HG03064 (cell line): ENCODE results near the gene GIGYF2.

Experiments used
- ATAC-seq: cut with Tn5 transposase; IDR thresholded peaks from one replicate; pipeline ENCODE4 v1.9.1; 2021; ENCODE audit warnings: low read depth; ENCODE audit not compliant: unreplicated experiment

Gene GIGYF2

DNA sequence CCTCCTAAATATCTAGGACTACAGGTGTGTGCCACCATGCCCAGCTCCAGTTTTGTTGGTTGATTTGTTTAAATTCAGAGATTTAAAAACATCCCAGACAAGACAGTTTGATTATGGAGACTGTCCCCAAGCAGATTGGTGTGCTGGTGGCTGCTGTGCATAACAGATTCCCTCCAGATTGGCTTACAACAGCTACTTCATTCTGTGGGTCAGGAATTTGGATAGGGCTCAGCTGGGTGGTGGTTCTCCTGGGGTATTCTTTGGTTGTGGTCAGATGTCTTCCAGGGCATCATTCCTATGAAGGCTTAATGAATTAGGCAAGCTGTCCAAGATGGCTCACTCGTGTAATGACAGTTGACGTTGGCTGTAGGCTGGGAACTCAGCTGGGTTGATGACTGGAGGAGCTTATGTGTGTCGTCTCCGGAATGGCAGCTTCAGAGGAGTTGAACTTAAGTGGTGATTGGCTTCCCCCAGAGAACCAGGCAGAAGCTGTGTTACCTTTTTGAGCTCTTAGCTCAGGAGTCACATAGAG, 162.3 kb downstream of the GIGYF2 start:
- no peak for ATAC-seq

DNA sequence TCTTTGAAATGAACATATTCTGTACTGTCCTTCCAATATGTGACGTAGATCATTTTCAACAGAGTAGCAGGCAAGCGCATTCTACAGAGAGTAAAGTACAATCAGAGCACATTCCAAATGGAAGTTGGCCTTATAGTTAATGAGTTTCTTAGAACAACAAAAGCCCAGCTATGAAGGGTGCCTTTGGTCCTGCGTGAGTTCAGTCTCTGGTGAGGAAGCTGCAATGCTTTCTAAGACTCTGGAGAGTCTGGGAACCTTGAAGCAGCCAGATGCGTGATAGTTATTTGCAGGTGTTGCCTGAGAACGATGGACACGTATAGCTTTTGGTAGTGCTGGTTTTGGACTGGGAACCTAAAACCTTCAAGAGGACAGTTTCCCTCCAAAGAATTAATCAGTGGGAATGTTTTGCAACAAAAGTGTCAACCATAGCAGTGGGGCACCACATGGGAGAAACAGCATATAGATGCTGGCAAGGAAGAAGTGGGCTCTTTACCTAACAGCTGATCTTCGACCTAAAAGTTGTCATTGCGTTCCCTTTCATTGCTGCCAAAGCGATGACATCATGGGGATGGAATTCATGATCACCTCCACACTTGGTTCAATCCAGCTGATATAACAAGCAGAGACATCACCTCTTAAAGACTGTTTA, 163.6 kb downstream of the GIGYF2 start:
- ATAC-seq, result no peak

DNA sequence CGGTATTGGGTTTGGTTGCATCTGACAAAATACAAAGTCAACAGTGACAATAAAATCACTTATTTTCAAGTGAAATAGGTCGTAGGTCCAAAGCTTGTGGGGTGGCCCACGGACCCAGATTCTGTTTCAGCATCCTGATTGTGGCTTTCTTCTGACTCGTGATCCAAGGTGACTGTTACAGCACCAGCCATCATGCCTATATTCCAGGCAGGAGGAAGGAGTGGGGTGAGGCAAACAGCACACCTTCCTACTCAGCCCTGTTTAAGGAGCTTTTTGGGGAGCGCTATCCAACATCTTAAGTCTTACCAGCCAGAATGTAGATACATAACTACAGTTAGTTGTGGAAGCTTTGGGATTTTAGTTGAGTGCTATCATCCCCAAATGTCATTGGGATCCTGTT, 164.2 kb downstream of the GIGYF2 start:
- ATAC-seq, result no peak

DNA sequence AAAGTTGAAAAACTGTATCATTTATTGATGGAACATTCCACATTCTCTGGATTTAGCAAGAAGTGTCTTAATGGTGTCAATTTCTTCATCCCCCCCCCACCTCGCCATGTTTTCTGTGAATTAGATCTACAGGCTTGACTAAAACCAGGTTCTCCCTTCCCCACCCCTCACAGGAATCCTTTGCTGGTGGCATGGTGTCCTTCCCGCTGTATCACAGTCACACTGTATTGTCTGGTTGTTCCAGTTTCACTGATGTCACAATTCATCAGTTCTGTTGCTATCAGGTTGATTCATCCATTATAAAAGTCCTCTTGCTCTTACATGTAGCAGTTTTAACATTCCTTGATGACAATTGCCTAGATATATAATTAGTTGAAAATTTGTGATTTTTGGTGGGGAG, 166.9 kb downstream of the GIGYF2 start:
- no peak for ATAC-seq

DNA sequence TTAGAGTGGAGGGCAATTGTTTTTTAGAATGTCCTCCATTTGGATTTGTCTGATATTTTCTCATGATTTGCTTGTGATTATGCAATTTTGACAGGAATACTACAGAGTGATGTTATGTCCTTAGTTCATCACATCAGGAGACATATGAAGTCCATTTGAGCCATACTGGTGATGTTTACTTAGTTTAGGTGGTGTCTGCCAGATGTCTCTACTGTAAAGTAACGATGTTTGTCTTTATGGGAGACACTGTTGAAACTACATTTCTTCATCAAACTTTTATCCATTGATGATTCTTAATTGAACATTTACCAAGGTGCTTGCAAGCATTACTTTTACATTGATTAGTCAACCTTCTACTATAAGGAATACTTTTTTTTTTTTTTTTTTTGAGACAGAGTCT, 168.0 kb downstream of the GIGYF2 start:
- no peak for ATAC-seq

DNA sequence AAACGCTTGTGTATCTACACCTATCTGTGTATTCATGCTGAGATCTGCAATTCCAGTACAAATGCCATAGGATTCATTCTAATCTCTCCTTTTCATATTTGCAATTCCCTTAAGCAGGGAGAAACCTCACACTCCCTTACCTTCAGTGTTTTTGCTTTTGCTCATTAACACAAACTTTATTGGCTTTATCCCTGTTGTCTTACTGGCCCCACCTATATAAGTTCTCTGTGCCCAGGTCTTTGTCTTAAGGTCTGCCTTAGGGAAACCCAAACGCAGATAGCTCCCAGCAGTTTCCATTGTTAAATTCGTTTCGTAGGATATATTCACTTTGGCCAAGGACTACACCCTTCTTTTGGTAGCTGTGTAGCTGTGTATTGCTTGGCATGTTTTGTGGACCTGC, 169.0 kb downstream of the GIGYF2 start:
- ATAC-seq, result no peak

DNA sequence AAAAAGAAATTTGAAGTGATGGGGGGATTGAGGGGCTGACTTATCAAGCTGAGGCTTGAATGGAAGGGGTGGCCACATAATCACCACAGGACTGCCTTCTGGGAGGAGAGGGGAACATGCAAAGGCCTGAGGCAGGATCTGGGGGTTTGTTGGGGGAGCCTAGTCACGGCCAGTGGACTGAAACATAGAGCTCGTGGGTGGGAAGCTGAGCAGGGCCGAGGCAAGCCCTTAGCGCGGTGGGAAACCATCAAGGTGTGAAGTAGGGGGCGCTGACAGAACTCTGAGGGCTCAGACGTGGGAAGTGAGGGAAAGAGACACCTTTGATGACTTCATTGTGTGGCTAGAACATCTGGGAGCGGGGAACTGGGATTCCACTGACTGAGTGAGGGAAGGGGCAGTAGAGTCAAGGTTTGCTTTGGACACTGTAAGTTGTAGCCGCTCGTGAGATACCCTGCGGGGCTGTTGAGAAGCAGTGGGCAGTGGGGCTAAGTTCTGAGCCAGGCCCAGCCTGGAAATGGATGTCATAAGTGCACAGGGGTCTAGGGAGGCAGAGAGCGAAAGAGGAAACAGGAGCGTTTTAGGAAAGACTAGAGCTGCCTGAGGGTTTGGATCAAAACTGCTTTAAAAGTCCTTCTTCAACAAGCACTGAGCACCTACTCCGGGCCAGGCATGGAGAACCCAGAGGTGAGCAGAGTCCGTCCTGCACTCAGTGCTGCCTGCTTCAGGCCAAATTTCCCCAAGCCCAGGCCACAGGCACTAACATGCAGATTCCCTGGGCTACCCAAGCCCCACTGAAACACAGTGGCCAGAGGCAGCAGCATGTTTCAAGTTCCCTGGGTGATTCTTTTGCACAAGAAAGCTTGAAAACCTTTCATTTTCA, 172.2 kb downstream of the GIGYF2 start:
- ATAC-seq, result no peak

DNA sequence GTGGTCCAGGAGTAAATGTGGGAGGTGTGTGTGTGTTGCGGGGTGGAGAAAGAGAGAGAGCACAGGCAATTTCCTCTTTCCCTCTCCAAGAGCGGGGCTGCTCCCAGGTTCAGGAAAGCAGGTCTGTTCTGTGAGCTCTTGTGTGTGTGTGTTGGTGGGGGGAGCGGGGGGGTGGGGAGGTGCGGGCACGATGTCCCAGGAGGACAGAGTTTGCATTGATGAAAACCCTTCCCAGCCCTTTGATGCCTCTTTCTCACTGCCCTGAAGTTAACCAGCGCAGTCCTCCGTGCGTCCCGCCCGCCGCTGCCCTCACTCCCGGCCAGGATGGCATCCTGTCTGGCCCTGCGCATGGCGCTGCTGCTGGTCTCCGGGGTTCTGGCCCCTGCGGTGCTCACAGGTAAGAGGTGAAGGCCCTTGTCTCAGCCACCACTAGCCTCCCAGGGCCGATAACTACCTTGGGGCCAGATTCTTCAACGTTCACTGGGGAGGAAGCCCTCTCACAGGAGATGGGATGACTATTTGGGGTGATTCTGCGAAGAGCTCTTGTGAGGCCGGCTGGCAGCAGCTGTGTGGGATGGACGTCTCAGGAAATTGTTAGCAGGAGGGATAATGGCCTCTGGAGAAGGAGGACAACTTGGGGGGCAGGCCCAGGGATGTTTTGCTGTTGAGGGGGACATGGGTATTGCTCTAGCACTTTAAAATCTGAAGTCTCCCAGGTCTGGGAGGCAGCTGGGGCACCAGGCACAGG, 173.1 kb downstream of the GIGYF2 start, which contains the start of gene SNORC:
SNORC (plus strand) TSS at position 247 of the 748 bp plus-strand sequence; CDS start at position 325, 78 bp downstream.
- no peak for ATAC-seq

DNA sequence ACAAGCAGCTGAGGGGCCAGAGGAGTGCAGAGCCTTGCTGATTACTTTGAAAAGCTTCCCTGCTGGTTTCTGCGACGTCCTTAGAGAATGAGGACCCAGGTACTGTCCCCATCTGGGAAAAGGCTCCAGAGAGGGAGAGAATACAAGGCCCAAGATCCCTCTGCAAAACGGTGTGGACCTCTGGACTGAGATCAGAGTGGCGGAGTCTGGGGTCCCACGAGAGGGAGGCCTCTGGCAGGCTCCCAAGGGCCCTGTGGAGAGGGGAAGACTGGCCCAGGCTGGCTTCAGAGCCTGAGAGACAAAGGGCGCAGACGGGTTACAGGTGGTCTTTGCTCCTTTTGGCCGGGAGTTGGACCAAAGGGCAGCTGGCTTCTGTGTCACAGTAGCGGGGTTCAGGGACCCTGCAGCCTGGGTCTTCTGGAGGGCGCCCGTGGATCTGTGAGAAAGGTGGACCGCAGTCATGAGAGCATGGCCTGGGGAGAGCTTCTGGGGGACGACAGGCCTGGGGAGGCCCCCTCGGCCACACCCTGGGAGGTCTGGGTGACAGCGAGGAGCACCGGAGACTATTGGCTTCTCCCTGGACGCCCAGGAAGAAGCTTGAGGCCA, 173.7 kb downstream of the GIGYF2 start:
- no peak for ATAC-seq

DNA sequence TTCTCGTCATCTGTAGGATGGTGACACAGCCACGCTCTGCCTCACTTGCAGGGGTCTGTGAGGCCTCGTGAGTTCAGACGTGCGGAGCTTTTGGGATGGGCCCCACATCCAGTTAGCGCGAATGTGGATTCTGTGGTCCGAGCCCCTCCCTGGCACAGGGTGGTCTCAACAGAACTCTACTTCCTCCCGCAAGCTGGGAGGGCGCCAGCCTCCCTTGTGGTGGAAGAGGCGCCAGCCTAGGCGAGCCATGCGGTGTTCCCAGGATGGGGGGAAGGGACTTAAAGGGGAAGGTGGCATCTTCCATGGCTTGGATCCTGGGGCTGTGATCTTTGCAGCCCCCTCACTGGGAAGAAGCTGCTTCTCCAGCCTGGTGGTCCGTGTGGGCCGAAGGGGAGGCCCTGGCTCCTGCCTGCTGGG, 174.3 kb downstream of the GIGYF2 start:
- no peak for ATAC-seq

DNA sequence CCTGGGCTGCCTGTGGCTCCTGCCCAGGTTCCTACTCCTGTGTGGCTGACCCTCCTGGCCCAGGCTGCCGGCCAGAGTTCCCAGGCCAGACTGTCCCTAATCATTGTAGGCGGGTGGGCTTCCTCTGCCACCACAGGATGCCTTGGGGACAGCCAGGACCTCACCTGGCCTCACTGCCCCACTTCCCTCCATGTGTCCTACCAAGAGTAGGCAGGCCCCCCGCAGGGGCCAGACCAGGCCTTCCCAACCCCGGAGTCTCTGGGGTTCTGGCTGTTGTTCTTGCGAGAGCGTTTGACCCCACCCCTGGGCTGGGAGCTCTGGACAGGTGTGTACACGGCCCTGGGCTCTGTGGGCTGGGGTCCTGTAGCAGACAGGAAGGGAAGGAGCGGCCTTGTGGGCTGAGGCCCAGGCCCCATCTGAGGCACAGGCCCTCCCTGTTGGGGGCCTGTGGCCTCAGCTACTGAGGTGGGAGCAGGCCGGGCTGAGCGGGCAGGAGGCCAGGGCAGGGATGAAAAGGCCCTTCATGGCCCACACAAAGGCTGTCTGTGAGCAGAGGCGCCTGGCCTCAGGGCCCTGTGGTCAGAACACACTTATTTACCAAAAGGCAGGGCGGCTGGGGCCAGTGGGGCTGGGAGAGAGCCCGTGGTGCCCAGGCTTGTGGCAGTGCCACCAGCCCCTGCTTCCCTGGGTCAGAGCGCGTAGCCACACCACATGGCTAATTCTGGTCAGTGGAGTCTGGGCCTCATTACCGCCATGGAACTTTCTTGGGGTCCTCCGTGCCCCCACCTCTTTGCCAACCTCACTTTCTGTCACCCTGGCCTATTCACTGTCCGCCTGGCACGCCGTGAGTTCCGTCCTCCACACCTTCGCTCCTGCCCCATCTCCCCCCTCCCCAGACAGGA, 175.0 kb downstream of the GIGYF2 start:
- no peak for ATAC-seq

DNA sequence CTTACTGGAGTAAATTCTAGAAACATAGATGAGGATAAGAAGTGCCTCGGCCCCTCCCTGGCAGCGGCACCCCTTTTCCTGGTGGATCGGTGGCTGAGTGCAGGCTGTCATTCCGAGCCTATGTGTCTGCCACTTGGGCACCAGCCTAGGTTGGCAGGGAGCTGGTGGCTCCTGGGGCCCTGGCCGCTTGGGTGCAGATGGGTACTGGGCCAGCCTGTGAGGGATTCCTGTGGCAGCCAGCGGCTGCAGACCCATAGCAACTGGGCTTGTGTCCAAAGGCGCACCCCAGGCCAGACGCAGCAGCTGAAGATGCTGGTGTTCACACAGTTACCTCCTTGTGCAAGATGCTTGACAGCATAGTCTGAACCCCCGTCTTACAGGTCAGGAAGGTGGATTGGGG, 175.7 kb downstream of the GIGYF2 start:
- no peak for ATAC-seq

DNA sequence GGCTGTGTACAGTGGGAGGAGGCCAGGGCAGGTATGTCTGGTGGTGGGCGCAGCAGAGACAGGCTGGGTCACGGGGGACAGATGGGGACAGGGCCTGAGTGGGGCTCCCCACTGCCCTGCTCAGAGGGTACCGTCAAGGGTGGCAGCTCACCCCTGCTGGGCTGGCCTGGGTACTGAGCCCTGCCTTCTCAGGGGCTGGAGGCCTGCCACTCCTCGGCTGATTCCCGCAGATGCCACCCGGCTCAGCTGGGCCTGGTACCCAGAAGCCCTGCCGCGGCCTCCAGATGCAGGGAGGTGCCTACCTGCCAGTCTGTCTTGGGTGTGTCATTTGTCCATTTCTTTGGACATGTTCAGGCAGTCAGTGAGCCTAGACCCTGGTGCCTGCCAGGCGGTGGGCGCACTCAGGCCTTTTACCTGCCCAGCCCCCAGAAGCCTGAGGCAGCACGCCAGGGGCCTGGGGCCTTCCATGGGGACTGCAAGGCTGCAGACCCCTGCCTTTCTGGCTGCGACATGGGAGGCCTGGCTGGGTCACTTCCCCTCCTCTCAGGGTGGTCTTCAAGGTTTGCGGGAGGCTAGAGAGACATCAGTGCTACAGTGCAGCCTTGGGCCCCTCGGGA, 176.3 kb downstream of the GIGYF2 start:
- ATAC-seq, result no peak

DNA sequence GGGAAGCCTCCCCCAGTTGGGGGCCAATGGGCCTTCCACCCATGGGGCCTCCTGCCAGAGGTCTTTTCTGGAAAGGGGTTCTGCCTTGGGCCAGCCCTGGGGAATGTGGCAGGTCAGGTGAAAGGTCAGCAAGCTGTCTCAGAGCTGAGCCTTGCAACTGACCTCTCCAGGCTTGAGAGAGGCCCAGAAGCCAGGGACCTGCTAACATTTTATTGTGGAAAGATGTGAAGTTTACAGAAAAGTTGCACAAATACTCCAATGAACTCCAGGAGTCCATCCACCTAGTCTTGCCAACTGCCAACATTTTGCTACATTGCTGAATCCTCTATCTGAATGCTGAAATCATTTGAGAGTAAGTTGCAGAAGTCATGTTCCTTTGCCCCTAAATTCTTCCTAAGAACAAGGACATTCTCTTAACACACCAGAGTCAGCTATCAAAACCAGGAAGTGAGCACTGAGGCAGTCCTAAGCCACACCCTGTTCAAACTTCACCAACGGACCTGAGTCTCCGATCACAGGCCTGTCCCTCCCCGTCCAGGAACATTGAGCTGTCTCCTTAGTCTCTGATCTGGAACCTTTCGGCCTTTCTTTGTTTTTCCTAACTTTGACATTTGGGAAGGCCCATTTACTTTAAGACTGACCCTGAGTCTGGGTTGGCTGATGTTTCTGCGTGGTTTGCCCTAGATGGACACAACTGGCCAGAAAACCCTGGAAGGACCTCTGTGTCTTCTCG, 176.9 kb downstream of the GIGYF2 start:
- ATAC-seq, result no peak

DNA sequence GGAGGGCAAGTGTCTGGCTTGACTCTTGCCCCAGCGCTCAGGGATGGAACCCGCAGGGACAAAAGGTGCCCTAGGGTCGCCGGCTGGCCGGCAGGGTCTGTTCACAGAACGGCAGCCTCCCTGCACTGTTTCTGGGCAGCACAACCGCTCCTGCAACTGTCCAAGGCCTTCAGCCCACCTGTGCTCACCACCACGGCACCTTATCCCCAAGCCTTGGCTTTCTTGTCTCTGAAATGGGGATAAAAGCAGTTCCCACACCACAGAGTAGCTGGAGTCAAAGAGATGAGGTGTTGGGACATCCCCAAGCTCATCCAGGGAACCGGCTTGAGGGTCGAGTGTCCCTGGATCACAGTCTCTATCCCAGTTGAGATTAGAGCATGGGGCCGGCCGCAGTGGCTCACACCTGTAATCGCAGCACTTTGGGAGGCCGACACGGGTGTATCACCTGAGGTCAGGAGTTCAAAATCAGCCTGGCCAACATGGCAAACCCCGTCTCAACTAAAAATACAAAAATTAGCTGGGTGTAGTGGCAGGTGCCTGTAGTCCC, 177.6 kb downstream of the GIGYF2 start:
- no peak for ATAC-seq

DNA sequence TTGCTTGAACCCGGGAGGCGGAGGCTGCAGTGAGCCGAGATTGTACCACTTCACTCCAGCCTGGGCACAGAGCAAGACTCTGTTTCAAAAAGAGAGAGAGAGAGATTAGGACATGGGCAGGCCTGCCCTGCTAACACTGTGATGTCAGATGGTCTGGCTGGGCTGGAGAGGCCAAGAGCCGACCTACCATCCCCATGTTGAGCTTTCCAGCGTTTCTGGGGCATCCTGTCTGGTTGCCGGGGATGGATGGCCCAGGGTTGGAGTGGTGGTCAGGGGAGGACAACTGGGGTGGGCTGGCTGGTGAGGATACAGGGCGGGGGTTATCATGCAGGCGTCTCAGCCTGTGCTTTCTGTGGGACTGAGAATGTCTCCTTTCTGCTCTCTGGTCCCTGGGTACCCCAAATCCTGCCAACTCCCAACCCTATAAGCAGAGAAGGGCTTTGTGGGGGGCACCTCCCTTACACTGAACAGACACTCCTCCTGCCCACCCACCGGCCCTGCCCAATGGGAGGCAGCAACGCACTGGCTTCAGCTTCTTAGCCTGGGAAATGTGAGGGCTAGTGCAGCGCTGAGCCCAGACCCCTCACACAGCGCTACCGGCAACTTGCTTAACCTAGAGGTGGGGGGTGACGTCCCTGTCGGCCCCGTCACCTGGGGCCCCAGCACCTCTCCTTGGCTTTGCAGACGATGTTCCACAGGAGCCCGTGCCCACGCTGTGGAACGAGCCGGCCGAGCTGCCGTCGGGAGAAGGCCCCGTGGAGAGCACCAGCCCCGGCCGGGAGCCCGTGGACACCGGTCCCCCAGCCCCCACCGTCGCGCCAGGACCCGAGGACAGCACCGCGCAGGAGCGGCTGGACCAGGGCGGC, 178.4 kb downstream of the GIGYF2 start:
- no peak for ATAC-seq
